ENCODE measurements around the gene PLEKHM3.

DNA sequence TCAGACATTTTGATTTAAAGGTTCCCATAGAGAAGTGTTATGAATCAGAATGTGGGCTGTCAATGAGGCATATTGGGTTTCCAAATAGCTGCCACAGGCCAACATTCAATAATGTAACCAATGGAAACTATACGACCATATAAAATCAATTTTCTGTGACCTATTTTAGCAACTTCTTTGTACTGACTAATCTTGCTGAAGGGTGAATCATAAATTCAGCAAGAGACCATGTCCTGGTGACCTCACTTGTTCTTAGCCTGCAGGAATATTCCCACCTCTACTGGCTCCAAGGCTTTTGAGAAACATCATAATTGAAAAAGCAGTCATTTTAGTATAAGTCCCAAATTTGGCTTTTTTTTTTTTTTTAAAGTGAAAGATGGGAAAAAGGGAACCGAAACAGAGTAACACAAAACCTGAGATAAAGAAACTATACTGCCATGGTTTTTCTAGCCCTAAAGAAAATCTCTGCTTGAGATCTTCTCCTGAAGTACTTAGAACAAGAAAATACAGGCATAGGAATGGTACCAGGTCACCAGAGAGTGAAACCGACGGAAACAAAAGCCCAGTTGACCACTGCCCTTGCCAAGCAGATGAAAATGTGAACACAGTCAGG lies 32.1 kb downstream of the PLEKHM3 start:
- TF ChIP-seq, protein P1, sequence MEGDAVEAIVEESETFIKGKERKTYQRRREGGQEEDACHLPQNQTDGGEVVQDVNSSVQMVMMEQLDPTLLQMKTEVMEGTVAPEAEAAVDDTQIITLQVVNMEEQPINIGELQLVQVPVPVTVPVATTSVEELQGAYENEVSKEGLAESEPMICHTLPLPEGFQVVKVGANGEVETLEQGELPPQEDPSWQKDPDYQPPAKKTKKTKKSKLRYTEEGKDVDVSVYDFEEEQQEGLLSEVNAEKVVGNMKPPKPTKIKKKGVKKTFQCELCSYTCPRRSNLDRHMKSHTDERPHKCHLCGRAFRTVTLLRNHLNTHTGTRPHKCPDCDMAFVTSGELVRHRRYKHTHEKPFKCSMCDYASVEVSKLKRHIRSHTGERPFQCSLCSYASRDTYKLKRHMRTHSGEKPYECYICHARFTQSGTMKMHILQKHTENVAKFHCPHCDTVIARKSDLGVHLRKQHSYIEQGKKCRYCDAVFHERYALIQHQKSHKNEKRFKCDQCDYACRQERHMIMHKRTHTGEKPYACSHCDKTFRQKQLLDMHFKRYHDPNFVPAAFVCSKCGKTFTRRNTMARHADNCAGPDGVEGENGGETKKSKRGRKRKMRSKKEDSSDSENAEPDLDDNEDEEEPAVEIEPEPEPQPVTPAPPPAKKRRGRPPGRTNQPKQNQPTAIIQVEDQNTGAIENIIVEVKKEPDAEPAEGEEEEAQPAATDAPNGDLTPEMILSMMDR (IDR thresholded peaks at IDR 0.05; ENCODE audit: low read depth, low read length) = no peak
- no peak for TF ChIP-seq POLR2A (IDR thresholded peaks at IDR 0.05; ENCODE audit: extremely low read depth, insufficient read length)
- no peak for TF ChIP-seq MYC (IDR thresholded peaks at IDR 0.05; ENCODE audit: low read depth, low read length)
